ENCODE measurements around the gene CRY1.
A peak's percentile ranks its signal among the peaks of the same experiment; 100 is the strongest.
"Not testable (repeated sequence)": the region's sequence is repeated elsewhere in the genome, so short reads cannot be mapped to it uniquely, and the experiment has no call there.

Gene CRY1

DNA sequence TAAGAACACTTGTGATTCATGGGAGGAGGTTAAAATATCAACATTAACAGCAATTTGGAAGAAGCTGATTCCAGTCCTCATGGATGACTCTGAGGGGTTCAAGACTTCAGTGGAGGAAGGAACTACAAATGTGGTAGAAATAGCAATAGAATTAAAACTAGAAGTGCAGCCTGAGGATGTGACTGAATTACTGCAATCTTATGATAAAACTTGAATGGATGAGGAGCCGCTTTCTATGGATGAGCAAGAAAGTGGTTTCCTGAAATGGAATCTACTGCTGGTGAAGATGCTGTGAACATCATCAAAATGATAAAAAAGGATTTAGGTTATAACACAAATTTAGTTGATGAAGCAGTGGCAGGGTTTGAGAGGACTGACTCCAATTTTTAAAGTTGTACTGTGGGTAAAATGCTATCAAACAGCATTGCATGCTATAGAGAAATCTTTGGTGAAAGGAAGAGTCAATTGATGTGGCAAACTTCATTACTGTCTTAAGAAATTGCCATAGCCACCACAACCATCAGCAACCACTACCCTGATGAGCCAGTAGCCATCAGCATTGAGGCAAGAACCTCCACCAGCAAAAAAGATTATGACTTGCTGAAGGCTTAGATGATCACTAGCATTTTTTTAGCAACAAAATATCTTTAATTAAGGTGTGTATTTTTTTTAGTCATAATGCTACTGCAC lies 80.5 kb downstream of the CRY1 start:
- DNase-seq (ENCODE audit: low read depth in 2 of 2, low spot score in 1 of 2): no peak

DNA sequence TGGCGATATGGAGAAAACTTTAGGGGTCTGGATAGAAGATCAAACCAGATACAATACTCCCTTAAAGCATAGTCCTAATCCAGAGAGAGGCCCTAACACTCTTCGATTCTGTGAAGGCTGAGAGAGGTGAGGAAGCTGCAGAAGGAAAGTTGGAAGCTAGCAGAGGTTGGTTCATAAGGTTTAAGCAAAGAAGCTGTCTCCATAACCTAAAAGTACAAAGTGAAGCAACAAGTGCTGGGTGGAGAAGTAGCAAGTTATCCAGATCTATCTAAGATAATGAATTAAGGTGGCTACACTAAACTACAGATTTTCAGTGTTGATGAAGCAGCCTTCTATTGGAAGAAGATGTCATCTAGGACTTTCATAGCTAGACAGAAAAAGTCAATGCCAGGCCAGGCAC lies 81.8 kb downstream of the CRY1 start:
- DNase-seq (ENCODE audit: low read depth in 2 of 2, low spot score in 1 of 2): no peak

DNA sequence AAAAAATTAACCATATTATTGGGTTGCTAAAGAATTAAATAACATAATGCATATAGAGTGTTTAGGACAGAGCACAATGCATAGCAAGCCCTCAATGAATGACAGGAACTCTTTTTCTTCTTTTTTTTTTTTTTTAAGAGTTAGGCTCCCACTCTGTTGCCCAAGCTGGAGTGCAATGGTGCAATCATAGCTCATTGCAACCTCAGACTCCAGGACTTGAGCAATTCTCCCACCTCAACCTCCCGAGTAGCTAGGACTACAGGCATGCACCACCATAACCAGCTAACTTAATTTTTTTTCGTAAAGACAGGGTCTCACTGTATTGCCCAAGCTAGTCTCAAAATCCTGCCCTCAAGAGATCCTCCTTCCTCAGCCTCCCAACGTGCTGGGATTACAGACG lies 85.9 kb downstream of the CRY1 start:
- DNase-seq (ENCODE audit: low read depth in 2 of 2, low spot score in 1 of 2): no peak

DNA sequence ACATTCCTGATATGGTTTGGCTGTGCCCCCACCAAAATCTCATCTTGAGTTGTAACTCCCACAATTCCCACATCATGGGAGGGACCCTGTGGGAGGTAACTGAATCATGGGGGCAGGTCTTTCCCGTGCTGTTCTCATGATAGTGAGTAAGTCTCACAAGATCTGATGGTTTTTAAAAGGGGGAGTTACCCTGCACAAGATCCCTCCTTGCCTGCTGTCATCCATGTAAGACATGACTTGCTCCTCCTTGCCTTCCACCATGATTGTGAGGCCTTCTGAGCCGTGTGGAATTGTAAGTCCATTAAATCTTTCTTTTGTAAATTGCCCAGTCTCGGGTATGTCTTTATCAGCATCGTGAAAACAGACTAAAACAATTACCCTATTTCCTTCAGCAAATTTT lies 90.7 kb downstream of the CRY1 start:
- DNase-seq (ENCODE audit: low read depth in 2 of 2, low spot score in 1 of 2): not testable (repeated sequence)

DNA sequence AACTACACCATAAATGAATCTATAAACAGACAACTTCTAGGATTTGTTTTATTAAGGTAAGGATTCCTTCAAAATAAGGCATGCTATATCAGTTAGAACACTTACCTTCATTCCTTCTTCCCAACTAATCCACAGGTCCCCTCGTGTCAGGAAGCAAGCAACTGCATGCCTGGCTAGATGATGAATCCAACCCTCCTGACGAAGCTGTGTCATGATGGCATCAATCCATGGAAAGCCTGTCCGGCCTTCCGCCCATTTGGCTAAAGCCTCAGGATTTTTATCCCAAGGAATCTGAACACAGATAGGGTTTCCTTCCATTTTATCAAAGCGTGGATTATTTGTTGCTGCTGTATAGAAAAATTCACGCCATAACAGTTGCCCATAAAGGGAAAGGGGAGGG lies 93.9 kb downstream of the CRY1 start:
- no peak for DNase-seq (ENCODE audit: low read depth in 2 of 2, low spot score in 1 of 2)

DNA sequence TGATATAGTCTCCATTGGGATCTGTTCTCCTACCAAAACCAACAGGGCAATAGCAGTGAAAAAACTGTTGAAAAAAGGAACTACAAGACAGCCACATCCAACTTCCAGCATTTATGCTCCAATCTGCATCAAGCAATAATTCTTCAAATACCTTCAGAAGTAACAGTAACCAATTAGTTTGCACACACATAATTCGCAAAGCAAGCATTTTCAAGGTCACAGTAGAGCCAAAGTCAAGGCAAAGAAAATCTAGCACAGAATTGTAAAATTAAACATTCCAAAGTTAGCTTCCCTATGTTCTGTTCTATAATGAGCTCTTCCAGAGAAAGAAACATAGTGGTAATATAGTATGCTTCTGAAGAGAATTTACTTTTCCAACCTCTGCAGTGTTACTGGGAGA lies 95.4 kb downstream of the CRY1 start:
- no peak for DNase-seq (ENCODE audit: low read depth in 2 of 2, low spot score in 1 of 2)

DNA sequence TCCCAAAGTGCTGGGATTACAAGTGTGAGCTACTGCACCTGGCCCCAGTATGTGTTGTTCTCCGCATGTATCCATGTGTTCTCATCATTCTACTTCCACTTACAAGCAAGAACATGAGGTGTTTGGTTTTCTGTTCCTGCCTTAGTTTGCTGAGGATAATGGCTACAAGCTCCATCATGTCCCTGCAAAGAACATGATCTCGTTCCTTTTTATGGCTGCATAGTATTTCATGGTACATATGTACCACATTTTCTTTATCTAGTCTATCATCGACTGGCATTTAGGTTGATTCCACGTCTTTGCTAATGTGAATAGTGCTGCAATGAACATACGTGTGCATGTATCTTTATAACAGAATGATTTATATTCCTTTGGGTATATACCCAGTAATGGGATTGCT lies 97.2 kb downstream of the CRY1 start:
- not testable (repeated sequence) for DNase-seq (ENCODE audit: low read depth in 2 of 2, low spot score in 1 of 2)

DNA sequence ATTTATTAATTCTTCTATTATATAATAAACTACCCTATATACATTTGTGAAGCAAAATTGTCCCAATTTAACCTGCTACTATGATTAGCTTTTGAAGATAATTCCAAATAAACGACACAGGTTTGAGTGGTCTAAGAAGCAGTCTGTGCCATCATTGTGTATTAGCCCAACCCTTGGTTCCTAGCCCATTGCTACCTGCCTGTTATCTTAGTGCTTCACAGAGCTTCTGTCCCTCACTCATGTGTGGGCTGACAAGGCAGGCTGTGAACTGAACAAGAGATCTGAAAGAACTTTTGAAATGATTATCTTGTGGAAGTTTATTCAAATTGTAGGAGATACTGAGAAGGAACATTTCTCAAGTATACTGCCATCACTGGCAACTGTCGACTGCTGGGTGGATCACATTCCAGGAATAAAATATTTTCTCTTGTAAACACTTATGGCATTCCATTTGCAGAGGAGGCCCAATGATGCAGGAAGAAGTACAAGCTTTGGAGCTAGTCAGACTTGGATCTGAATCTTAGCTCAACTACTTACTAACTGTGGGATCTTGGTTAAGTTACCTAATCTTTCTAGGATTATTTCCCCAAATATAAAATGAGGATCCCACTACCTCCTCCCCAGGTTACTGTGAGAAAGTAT lies 98.6 kb downstream of the CRY1 start:
- DNase-seq (ENCODE audit: low read depth in 2 of 2, low spot score in 1 of 2): no peak

DNA sequence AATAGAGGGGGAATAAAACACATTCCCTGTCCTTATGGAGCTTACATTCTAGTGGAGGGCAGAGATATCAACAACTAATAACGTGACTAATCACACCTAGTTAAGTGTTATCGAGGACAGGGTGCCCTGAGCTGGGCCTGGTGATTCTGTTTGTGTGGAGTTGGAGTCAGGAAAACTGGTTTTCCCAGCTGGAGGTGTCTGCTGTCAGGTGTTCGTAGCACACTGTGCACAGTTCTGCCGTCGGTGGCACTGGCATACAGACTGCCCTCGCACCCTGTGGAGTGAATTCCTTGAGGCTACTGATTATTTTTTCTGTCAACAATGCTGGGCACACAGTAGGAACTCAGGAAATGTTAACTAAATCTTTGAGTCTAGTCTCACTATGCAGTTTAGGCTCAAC lies 105.5 kb downstream of the CRY1 start:
- no peak for DNase-seq (ENCODE audit: low read depth in 2 of 2, low spot score in 1 of 2)

DNA sequence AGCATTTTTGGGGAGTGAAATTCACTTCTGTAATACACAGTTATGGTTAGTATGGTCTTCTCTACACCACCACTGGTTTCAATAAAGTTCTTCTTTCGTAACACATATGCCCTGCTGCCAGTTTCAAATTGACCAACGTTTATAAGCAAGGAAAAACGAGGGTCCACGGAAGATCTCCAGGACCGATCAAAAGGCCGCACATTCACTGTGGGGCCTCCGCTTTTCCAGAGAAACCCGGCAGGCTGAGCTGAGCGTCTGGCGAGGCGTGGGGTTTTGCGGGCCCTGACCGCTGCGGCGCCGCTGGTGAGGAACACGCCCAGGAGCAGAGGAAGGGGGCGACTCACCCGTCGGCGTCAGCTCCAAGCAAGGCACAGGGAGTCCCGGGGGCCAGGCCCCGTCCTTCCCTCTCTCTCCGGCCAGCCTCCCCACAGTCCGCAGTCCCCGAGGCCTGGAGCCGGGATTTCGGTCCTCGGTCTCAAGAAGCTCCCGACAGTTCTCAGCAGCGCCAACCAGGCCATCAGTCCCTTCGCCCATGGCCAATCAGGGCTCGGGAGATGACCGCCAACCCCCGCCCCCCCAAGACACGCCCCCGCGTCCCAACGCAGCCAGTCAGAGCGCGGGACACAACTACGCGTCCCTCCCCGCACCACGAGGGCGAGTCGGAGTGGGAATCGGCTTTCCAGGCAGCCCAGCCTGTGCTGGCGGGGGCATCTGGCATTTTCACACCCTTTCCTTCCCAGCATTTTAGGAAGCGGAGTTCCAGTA lies 106.5 kb downstream of the CRY1 start, which contains the start of gene MTERF2:
Gene MTERF2 (minus strand): TSS at position 522 of the 765 bp plus-strand sequence. CDS start 8,432 bp downstream, outside the sequence.
- DNase-seq (ENCODE audit: low read depth in 2 of 2, low spot score in 1 of 2): peak; percentile 60 to 62

DNA sequence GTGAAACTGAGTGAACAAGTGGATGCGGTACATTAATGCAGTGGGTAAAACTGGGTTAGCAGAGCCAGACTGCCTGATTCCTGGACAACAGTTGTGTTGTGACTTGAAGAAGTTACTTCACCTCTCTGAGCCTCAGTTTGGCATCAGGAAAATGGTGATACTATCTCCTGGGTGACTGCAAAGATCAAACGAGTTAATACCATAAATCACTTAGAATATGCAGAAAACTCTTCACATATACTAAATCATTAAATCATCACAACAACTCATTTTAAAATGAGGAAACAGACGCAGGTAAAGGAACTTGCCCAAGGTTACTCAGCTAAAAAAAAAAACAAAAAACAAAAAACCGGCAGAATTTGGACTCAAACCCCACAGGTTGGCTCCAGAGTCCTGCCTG lies 107.2 kb downstream of the CRY1 start:
- DNase-seq (ENCODE audit: low read depth in 2 of 2, low spot score in 1 of 2): no peak

DNA sequence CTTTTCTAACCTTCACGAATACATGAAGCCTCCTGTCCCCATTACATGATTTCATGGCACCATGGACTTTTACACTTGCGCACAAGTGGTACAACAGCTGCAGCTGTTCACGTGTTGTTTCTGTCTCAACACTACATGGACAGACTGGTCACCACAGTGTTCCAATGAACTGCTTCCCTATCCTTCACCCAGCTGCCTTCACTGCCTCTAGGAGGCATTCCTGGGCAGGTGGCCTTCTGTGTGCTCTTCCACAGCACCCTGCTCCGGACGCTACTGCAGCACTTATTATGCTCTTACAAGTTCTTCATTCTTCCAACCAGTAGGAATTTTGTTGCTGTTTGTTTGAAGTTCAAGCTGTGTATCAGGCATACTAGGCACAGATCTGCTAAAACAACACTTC lies 107.9 kb downstream of the CRY1 start:
- DNase-seq (ENCODE audit: low read depth in 2 of 2, low spot score in 1 of 2): no peak

DNA sequence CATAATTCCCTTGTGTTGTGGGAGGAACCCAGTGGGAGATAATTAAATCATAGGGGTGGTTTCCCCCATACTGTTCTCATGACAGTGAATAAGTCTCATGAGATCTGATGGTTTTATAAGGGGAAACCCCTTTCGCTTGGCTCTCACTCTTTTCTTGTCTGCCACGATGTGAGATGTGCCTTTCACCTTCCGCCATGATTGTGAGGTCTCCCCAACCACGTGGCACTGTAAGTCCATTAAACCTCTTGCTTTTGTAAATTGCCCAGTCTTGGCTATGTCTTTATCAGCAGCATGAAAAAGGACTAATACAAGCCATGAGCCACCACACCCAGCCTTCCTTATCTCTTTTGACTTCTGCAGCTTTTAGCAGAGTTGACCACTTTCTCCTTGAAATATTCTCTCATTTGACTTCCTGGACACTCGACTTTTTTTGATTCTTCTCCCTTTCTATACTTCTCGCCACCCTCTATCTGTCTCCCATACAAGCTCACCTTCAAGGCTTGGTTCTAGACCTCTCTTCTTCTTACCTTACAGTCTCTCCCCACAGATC lies 108.7 kb downstream of the CRY1 start:
- DNase-seq (ENCODE audit: low read depth in 2 of 2, low spot score in 1 of 2): no peak

DNA sequence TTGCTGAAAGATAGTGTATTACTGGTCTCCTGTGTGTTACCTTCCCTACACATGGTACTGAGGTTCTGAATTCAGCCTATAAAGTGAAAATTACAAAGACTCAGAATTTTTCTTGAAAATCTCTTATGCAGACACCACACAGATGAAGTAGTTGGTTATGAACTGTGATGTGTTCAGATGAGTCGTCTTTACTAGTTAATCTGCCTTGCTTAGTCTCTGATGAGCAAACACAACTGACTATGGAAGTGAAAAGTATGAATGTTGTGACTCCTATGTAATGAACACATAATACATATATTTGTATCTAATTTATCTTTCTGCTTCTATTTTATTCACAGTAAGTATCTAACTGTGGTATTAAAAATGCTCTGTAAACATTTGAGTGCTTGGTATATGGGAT lies 111.1 kb downstream of the CRY1 start:
- DNase-seq (ENCODE audit: low read depth in 2 of 2, low spot score in 1 of 2): no peak

DNA sequence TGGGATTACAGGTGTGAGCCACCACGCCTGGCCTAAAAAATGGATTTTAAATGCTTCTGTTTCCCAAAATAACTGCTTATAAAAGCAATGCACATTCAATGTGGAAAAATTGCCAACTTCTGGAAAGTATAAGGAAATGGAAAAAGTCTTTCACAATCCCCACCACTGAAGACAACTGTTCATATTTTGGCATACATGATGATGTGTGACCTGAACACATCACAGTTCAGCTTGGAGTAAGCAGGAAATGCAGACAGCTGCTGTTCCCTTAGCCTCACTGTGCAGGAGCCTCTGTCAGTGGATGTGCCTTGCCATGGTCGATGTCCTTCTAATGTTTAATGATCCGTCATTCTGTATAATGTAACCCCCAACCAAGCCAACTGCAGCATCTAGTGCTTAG lies 111.6 kb downstream of the CRY1 start:
- no peak for DNase-seq (ENCODE audit: low read depth in 2 of 2, low spot score in 1 of 2)

DNA sequence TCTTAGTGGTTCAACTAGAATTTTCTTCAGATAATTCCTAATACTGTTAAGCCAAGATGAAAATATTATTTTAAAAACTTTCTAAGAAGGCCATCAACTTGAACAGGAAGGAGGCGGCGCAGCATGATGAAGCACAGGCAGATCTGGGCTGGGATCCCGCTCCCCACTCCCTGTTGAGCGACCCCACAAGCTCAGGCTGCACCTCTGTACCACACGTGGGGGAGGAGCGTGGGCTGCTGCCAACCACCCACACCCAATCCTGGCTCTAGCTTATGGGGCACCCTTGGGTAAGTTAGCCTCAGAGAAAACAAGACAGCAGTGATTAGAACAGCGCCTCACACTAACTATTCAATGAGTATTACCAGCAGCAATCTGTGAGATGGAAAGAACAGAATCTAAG lies 112.4 kb downstream of the CRY1 start:
- no peak for DNase-seq (ENCODE audit: low read depth in 2 of 2, low spot score in 1 of 2)

DNA sequence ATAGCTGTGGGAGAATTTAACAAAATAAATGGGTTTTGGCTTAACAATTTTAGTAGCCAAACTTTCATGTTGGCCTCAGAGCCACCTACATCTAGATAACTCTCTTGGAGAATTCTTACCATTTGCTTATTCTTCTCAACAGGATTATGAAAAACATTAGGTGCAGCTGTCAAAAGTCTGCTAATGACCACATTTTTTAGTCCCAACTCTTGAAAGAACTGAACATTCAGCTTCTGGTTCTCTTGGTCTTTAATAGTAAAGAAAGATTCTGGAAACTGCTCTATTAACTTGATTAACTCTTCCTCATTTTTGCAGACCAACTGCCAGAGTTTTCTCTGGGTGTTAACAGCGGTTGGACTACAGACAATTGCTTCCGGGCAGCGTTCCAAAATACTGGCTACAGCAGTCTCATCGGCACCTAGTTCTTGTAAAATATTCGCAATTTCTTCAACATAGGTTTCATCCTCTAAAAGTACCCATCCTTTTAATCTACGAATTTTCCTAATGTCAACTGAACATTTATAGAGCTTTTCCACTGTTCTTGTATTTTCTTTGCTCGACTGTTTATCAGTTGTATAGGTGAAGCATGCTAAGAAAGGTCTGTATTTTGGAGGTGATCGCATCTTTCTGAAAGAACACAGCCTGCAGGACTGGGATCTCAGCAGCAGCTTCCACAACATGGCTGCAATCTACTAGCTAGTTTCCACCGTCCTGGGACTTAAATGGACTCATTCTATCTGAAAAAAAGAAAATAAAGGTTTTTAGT lies 115.1 kb downstream of the CRY1 start:
- DNase-seq (ENCODE audit: low read depth in 2 of 2, low spot score in 1 of 2): no peak

DNA sequence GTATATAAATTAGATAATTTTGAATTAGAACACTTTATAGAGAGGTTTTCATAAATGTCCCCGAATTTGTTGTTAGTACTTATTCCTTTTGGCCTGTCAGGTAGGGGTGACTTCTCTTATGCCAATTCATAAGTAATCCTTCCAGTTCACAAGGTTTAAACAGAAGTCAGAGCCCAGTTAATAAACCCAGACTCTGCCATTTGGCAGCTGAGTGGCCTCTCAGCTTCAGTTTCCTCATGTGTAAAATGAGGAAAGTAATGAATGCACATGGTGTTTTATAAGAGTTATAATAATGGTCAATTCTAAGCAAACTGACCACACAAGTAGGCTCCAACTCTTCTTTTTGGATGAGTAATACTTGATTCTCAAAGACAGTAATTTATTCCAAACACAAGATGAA lies 116.7 kb downstream of the CRY1 start:
- DNase-seq (ENCODE audit: low read depth in 2 of 2, low spot score in 1 of 2): no peak

DNA sequence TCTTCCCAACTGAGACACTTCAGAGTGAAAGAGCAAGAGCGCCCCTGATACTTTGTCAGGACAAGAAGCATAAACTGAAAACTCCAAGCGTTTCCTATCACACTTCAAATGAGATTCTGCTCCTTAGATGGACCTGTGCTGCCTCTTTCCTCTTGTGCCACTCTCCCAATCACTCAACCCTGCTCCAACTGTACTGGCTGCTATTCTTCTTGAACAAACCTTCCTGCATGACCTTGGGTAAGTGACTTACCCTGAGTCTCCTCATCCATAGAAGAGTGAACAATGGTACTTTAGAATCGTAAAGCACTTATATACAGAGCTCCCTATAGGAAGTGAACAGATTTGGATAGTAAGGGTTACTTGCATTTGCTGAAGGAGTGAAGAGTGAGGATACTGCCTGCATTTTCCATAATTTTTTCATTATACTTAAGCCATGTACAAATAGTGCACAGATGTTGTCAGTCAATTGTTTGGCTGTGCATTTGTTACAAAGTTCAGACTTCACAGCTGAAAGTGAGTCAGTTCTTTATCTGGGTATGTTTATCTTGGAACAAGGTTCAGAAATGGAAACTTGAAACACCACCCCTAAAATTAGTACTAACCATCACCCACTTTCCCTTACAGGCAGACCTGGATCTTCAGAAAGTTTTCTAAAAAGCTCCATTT lies 117.2 kb downstream of the CRY1 start:
- DNase-seq (ENCODE audit: low read depth in 2 of 2, low spot score in 1 of 2): no peak

DNA sequence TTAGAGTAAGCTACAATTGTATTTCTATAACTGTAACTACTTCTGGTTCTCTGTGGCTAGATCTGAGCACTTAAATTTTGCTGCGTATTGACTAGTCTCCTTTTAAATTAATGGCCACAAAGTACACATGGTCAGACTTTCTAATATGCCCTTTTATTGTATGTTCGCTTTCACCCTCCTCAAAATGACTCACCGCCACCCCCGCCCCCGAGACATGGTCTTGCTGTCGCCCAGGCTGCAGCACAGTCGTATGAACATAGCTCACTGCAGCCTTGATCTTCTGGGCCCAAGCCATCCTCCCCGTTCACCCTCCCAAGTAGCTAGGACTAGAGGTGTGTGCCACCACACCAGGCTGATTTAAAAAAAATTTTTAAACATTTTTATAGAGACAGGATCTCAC lies 118.3 kb downstream of the CRY1 start:
- no peak for DNase-seq (ENCODE audit: low read depth in 2 of 2, low spot score in 1 of 2)

DNA sequence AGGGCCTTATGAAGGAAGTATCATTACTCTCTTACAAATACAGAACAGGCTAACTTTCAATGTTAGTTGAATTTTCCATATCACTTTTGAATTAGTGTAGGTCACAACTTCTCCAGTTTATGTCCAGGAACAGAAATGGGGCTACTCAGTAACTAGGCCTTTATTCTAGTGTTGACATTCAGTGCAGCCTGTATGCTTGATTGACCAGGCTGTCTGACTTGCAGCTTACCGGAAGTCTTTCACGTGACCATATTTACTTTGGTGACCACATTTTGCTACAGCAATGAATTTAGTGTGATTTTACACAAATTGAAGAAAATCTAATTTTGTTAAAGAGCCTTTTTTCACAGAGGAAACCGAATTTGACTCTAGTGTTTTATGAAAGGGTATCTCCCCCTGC lies 118.8 kb downstream of the CRY1 start:
- DNase-seq (ENCODE audit: low read depth in 2 of 2, low spot score in 1 of 2): no peak
